ENCODE results near the gene ENAH. TPM values are rescaled to one million over a fixed set of nuclear protein-coding genes. Genes with fewer than 3 reads are reported as not detected.

ENAH gene
- total and polyA plus RNA-seq, 9 of the 15 experiments (the other 6 are each of a cell fraction or from before 2014, with no cell fraction given) = 0.03 to 1.2 (median 0.15) TPM

- POLR2A ChIA-PET = interaction anchor here (1.4 to 1.9 kb wide), 3 partner anchors 8 to 12 kb away, joined by 3 to 5 read pairs (median 3); no protein-coding TSS in a partner anchor
- no peaks in the 10 kb centered on the region for H3K9me1 ChIP-seq (ENCODE audit: control insufficient read depth, insufficient read depth, low read length)
- H3K4me3 ChIP-seq = no peak overlapping the region
- DNase-seq (ENCODE audit: extremely low read depth in 1 of 4, low spot score in 3 of 4) (no peak), ATAC-seq (no peak), FAIRE-seq (no peak)
- H3K4me1 ChIP-seq (replicated peaks in 1 of 2; ENCODE audit: control insufficient read depth in 2 of 2, insufficient read depth in 2 of 2, low read length in 2 of 2) = no peaks in the 10 kb centered on the region
- H3K9ac ChIP-seq (ENCODE audit: insufficient read depth in 1 of 2, low read depth in 2 of 2, low read length in 2 of 2) = no peak overlapping the region
- H3K27me3 ChIP-seq (ENCODE audit: control insufficient read depth in 2 of 2, insufficient read depth in 2 of 2, low read length in 2 of 2) = peaks cover 12 to 24% of the 10 kb centered on the region in 2 experiments
- CTCF ChIA-PET (ENCODE audit: low intra/inter-chr PET ratio) = no interaction called here
- no peak overlapping the region for H3K27ac ChIP-seq (ENCODE audit: extremely low read depth, low read depth, low read length)
- H4K20me1 ChIP-seq (replicated peaks; ENCODE audit: control insufficient read depth, insufficient read depth, low read length) = no peaks in the 10 kb centered on the region
- intact Hi-C loops (cut with micrococcal nuclease) = no loop called here
- H3K79me2 ChIP-seq (ENCODE audit: control insufficient read depth, insufficient read depth, low read length) = no peaks in the 10 kb centered on the region; the same call in 2 of the 3 replicates
- no peak overlapping the region for H2AFZ ChIP-seq (ENCODE audit: low read depth, low read length)
- 0% methylated on average over 1 of the region's 1 CpG for WGBS (ENCODE audit: insufficient coverage, low coverage, missing lambda C conversion rate)
- no peaks in the 10 kb centered on the region for H3K9me3 ChIP-seq (replicated peaks; ENCODE audit: control insufficient read depth, insufficient read depth, low read depth, low read length)
- in situ Hi-C loops (cut with MboI) = no loop called here
- H3K4me2 ChIP-seq (ENCODE audit: insufficient read depth, low read length) = no peak overlapping the region
- BruUV-seq (replicated peaks) = no TSS peak
- no peaks in the 10 kb centered on the region for H3K36me3 ChIP-seq (ENCODE audit: control insufficient read depth, insufficient read depth, low read length)
- TF ChIP-seq, protein P1, sequence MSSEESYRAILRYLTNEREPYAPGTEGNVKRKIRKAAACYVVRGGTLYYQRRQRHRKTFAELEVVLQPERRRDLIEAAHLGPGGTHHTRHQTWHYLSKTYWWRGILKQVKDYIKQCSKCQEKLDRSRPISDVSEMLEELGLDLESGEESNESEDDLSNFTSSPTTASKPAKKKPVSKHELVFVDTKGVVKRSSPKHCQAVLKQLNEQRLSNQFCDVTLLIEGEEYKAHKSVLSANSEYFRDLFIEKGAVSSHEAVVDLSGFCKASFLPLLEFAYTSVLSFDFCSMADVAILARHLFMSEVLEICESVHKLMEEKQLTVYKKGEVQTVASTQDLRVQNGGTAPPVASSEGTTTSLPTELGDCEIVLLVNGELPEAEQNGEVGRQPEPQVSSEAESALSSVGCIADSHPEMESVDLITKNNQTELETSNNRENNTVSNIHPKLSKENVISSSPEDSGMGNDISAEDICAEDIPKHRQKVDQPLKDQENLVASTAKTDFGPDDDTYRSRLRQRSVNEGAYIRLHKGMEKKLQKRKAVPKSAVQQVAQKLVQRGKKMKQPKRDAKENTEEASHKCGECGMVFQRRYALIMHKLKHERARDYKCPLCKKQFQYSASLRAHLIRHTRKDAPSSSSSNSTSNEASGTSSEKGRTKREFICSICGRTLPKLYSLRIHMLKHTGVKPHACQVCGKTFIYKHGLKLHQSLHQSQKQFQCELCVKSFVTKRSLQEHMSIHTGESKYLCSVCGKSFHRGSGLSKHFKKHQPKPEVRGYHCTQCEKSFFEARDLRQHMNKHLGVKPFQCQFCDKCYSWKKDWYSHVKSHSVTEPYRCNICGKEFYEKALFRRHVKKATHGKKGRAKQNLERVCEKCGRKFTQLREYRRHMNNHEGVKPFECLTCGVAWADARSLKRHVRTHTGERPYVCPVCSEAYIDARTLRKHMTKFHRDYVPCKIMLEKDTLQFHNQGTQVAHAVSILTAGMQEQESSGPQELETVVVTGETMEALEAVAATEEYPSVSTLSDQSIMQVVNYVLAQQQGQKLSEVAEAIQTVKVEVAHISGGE (CRISPR knock-in tag; IDR thresholded peaks at IDR 0.05) = no peak
- TF ChIP-seq ARNT (IDR thresholded peaks at IDR 0.05) (no peak), RBM17 (IDR thresholded peaks at IDR 0.05; ENCODE audit: borderline replicate concordance, low read depth, low read length) (no peak), SUPT5H (IDR thresholded peaks at IDR 0.05) (no peak), THRB (CRISPR knock-in tag; conservative IDR thresholded peaks at IDR 0.05) (no peak), ZFP36 (IDR thresholded peaks at IDR 0.05; ENCODE audit: low read depth, low read length, partially characterized antibody) (no peak), THAP12 (CRISPR knock-in tag; IDR thresholded peaks at IDR 0.05) (no peak)
- TF ChIP-seq, protein P2, sequence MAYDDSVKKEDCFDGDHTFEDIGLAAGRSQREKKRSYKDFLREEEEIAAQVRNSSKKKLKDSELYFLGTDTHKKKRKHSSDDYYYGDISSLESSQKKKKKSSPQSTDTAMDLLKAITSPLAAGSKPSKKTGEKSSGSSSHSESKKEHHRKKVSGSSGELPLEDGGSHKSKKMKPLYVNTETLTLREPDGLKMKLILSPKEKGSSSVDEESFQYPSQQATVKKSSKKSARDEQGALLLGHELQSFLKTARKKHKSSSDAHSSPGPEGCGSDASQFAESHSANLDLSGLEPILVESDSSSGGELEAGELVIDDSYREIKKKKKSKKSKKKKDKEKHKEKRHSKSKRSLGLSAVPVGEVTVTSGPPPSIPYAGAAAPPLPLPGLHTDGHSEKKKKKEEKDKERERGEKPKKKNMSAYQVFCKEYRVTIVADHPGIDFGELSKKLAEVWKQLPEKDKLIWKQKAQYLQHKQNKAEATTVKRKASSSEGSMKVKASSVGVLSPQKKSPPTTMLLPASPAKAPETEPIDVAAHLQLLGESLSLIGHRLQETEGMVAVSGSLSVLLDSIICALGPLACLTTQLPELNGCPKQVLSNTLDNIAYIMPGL (CRISPR knock-in tag; IDR thresholded peaks at IDR 0.05) = no peak
Observed at GRCh38 chr1:225522588-225523262, 130.2 kb downstream of the ENAH start.
